ENCODE results near the gene NANOGP8.

NANOGP8 gene

DNA sequence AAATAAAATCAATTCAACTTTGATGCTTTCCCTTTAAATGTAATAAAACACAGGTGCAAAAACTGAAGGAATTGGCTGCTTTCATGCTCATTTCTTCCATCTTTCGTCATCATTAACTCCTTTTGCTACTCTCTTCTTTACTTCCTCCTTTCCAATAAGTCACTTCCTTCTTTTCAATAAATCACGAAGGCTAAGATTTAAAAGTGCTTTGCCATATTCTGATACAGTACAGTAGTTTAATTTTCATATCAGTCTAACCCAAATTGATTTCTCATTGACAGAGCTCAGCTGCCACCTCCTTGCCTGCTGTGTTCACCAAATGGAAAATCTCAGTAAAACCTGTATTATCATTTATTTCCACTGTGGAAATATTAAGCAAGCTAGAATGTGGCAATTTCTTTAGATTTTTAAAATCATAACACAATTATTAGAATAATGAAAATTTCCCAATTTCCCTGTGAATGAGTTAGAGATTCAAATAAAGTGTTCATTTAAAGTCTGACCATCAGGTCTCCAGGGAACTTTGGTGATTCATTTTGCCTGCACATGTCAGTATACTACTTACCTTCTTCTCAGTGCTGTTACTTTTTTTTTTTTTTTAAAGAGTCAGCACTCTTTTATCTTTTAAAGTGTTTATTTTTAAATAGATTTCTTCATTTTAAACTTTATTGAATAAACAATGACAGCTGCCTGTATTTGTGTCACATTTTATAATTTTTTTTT lies 41.6 kb downstream of the NANOGP8 start:
- no peak overlapping the region for H3K4me3 ChIP-seq (ENCODE audit: low read depth, low read length)
- peak; percentile 36 for DNase-seq (ENCODE audit: low read depth)
- TF ChIP-seq, protein P1, sequence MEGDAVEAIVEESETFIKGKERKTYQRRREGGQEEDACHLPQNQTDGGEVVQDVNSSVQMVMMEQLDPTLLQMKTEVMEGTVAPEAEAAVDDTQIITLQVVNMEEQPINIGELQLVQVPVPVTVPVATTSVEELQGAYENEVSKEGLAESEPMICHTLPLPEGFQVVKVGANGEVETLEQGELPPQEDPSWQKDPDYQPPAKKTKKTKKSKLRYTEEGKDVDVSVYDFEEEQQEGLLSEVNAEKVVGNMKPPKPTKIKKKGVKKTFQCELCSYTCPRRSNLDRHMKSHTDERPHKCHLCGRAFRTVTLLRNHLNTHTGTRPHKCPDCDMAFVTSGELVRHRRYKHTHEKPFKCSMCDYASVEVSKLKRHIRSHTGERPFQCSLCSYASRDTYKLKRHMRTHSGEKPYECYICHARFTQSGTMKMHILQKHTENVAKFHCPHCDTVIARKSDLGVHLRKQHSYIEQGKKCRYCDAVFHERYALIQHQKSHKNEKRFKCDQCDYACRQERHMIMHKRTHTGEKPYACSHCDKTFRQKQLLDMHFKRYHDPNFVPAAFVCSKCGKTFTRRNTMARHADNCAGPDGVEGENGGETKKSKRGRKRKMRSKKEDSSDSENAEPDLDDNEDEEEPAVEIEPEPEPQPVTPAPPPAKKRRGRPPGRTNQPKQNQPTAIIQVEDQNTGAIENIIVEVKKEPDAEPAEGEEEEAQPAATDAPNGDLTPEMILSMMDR (conservative IDR thresholded peaks at IDR 0.05; ENCODE audit: low read depth, low read length) = no peak

DNA sequence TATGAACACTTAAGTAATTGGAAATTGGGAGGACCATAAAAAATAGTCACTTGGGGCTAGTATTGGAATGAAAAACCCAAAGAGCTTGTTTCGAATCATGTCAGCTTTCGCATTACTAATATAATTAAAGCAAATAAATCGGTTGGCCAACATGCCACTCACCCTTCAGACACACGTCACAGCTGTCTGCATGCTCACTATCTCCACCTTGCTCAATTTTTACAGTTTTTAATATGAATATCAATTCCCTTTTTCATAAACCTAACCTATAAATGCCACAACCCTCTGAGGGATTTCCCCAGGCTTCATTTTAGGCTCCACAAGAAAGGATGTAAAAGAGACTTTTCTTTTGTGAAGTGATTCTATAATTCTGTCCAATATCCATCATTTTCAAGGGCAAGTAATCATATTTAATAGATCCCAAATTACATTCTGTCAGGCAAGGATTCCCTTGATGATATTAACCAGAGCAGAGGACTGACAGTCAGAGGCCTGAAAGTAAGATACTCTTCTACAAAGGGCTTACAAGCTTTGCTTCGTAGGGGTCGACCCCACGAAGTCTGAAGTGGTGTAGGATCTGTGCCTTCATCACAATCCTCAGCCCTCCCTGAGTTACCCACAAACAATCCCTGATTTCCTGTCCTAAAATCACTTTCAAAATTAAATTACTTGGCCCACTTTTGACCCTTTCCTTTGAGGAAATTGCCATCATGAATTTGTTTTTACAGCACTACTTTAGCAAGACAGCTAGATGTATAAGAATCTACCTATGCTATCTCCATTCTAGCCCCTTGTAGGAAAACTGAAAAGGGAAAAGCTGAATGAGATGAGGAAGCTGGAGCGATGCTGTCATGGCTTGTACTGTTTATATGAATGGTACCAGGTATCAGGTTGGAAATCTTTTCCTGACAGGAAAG lies 44.5 kb downstream of the NANOGP8 start:
- no peak overlapping the region for H3K4me3 ChIP-seq (ENCODE audit: low read depth, low read length)
- TF ChIP-seq, protein P1 (conservative IDR thresholded peaks at IDR 0.05; ENCODE audit: low read depth, low read length) = no peak
- DNase-seq (ENCODE audit: low read depth) = no peak

DNA sequence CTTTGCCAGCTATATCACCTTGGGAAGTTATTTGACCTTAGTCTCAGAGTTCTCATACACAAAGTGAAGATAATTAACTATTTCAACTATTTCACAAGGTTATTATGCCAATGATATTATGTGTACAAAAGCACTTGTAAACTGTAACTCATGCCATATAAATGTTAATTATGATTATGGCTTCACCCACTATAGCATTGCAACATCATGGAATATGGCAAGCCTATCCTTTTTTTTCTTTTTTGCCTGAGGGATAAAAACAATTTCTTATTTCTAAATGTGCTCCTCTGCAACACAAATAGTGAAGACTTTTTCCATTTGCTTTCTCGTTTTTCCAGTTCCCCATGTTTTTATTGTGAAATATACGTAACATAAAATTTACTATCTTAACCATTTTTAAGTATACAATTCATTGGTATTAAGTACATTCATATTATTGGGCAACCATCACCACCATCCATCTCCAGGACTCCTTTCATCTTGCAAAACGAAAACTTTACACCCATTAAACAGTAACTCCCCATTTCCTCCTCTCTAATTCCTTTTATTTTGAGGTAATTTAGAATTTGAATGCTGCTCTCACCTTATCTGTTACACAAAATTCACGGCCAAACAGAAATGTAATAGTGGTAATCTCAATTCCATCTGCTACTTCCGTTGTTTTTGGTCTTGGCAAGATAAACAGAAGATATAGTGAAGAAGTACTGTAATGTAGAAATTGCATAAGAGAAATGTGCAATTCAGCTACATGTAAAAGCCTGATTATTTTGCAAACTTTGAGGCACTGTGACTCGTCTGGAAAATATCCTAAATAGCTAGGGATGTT lies 46.3 kb downstream of the NANOGP8 start:
- H3K4me3 ChIP-seq (ENCODE audit: low read depth, low read length) = no peak overlapping the region
- TF ChIP-seq, protein P1 (conservative IDR thresholded peaks at IDR 0.05; ENCODE audit: low read depth, low read length) = no peak
- DNase-seq (ENCODE audit: low read depth) = peak; percentile 78

Measured in choroid plexus epithelial cell (primary cell).